HPDE6-E6E7 (cell line): ENCODE data around the gene SLC10A2.
A peak's percentile ranks its signal among the peaks of the same experiment; 100 is the strongest.

Experiments
- DNase-seq: peaks from one replicate; pipeline ENCODE4 v3.0.0; 2011; ENCODE audit warnings: missing footprints; ENCODE audit errors: extremely low spot score

Gene SLC10A2

DNA sequence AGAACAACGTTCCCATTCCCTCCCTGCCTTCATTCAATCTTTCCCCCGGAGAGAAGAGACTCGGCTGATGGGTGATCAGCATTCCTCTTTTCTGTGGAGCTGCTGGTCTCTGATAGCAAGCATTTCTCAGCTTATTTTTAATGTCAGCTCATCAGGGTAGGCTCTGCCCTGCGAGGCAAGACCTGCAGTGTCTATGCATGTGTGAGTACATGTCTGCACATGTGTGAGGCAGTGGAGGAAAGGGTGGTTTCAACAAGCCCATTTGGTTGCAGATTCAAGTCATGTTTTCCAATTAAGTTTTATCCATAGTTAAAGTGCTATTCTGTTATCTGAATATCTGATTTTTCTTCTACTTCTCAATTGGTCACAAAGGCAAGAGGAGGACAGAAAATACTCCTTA, 19.5 kb downstream of the SLC10A2 start:
- no peak for DNase-seq

DNA sequence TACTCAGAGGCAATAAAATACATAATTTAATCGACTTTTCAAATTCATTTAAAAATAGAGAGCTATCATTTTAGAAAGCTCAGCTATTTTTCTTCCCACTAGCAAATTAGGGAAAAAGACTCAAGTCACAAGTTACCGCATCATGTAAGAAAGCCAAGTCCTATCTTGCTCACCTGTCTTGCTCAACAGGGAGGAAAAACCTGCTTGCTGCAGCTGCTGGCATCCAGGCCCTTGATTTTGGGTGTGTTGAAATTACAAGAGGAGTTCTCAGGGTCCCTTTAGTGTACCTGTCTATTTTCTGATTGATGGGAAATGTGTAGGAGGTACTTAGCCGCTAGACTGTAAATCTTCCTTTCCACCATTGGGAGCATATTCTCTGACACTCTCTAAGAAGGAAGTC, 22.2 kb downstream of the SLC10A2 start:
- DNase-seq, result peak; percentile 13

GRCh38 chr13:103040006-103040405, 26.2 kb downstream of the SLC10A2 start:
- DNase-seq, result no peak

DNA sequence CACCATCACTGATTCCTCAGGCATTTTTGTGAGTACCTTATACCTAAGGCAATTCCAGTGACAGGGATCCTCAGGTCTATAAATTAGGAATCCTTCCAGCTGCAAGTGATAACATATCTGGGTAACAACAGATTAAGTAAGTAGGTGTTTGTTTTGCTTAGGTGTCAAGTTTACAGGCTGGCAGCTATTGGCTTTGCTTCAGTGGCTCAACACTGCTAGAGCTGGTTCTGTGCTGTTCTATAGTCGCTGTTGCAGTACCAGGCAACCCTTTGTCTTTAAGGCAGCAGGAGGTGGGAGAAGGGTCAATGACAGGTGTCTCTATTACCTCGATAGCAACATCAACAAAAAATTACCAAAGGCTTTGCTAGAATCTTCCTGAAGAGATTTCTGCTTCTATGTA, 27.0 kb downstream of the SLC10A2 start:
- no peak for DNase-seq

DNA sequence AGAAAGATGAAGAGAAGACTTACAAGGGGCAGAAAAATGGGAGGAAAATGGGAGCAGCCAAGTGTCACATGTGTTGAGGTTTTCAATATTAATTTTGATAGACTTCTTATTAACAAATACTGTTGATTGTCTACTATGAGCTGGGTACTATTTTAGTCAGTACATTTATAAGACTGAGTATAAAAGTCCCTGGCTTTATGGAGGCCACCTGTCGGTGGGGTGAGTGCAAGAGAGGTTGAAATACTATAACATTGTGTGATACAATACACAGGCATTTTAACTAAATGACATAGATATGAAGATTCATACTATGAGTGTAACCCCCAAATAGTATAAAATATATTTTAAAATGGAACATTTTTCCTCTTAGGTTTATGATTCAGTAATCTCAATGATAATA, 29.9 kb downstream of the SLC10A2 start:
- no peak for DNase-seq

DNA sequence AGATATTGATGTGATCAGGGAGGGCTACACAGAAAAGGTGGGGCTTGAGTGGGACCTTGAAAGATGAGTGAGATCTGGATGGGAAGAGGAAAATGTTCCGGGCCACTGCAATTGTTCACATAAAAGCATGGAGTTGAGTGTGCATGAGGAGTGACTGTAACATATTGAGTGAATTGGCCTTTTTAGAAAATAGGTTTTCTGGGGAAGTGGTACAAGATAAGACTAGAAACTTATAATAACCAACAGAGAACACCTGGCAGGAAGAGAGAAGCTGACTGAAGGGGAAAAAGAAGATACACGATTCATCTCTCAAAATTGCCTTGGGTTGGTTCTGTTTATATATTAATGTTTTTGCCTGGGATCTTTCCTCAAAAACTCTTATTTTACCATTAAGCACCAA, 32.2 kb downstream of the SLC10A2 start:
- no peak for DNase-seq

DNA sequence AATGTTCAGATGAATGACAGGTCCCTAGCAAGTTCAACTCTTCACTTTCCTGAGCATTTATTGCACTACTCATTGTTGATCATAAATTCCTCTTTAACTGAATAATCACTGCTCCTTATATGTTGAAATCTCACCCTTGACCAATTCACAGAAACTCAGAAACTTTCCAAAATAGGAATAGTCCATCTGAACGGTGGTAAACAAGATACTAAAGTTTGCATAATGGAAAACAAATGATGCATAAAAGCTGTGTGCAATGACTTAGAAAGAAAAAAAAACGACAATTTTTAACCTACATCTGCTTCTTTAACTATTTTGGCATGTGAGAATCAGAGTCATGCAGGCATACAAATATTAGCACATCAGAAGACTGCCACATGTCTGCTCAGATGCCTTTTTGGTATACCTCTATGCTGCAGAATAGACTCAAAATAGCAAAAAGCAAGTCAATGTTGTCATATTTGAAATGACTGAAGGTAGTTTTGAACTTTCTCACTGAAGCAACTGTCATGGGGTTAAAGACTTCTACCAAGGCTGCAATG, 34.8 kb downstream of the SLC10A2 start:
- no peak for DNase-seq

DNA sequence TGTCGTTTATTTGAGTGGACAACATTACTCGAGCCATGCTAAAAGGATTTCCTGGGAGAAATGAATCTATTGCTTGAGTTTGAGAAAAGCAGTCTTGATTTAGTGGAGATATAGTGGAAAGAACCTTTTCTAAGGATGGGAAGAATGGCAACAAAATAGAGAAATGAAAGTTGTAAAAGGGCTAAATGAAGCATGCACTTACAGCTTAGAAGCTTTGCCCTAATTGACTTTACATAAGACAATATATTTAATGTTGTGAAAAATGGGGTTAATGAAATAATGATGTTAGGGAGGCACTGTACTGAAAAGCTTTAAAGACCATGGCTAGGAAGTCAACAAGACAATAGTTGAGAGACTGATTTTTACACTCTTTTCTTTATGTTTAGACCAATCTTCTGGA, 35.4 kb downstream of the SLC10A2 start:
- DNase-seq, result no peak

GRCh38 chr13:103029798-103030197, 36.4 kb downstream of the SLC10A2 start:
- DNase-seq, result no peak

GRCh38 chr13:103022336-103022735, 43.9 kb downstream of the SLC10A2 start:
- no peak for DNase-seq

- no peak for DNase-seq
These were observed 47.7 kb downstream of the SLC10A2 start for GRCh38 chr13:103018556-103018955.

DNA sequence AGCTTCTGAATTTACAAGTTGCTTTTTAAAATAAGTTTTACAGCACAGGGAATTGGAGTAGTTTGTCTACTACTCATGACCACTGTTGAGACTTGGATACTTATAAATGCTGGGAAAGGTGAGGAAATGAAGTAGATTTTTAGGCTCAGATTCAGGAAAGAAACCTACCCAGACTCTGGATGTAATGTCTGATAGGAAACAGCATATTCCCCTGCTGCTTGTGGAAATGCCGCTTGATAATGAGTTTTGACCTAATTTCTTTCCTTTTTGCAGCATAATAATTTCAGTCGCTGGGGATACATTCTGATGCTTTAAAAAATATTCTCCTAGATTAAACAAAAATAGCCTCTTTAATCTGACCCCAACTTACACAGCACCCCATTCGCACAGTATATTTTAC, 53.6 kb downstream of the SLC10A2 start:
- no peak for DNase-seq

DNA sequence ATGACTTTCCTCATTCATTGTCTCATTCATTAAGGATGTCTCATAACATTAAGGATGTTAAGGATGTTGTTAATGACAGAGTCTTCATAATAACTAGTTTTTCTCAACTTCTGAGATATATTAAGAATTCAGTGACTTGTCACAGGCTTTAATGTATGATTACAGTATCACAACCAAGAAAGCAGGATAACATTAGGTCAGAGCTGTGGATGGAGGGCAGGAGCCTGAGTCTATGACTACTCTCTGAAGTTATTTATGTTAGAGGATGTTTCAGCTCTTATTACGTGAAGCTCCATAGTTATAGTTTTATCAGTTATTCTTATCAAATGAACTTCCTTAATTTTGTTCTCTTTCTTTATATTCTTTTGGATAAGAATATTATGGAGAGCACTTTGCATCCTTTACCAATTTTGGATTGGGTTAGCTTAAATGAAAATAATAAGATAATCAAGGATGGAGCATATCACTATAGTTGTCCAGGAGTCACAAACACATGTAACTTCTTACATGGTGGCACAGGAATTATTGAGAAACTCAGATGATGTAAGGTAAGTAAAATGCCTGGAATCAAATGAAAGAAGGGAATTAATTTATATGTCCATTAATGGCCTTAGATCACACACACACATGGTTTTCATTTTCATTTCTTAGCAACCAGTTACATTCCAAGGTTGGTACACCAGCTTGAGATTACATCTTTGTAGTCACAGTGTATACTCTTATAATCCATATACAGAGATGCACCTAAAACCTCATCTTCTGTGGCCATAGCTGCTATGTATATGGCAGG, 57.0 kb downstream of the SLC10A2 start:
- no peak for DNase-seq

DNA sequence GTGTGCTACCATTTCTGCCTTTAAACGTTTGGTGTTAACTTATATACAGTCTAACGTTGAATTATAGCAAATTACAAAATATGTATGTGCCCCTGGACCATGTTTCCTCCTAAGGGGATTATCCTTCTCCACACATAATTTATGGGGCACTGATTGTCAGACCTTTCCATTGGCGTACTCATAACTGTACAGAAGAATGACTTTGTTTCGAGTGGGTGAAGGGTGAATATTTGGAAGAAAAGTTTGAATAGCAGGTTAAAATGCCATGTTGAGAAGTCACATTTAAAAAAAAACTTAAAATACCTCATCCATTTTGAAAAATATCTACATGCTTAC, 58.8 kb downstream of the SLC10A2 start:
- DNase-seq, result no peak

GRCh38 chr13:103006641-103007426, 59.4 kb downstream of the SLC10A2 start:
- DNase-seq, result no peak

GRCh38 chr13:103004661-103005345, 61.4 kb downstream of the SLC10A2 start:
- no peak for DNase-seq

DNA sequence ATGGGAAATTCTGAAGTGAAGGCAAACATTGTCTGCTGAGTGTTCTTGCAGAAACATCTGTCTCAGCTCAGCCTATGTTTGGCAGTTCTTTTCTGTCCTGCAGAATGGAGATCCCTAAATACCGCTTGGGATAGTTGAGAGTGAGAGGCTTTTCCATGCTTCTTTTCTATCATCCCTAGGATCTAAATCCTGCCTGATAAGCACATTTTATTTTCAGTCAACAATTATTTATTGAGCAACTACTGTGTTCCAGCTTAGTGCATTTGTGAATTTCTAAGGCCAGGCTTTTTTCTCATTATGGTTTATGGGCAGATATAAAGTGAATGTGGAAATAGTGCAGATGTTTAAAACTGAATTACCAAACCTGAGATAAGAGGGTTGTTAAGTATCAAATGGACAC, 62.6 kb downstream of the SLC10A2 start:
- DNase-seq, result no peak

DNA sequence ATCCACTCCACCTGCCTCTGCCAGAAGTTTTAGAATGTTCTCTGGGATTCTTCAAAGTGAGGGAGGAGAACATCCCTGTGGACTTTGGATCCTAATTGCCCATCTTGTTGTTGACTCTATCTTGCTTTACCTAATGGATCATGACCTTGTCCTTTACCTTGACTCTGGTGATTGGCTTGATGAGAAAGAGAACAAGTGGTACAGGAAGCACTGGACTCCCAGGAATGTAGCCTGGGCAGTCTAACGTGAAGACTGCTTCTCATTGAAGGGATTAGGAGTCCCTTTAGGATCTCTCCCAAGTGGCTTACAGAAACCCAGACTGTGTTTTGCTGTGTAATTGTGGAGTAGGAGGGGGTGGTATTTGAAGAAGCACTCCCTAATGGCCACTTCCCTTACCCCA, 63.9 kb downstream of the SLC10A2 start:
- DNase-seq, result no peak

DNA sequence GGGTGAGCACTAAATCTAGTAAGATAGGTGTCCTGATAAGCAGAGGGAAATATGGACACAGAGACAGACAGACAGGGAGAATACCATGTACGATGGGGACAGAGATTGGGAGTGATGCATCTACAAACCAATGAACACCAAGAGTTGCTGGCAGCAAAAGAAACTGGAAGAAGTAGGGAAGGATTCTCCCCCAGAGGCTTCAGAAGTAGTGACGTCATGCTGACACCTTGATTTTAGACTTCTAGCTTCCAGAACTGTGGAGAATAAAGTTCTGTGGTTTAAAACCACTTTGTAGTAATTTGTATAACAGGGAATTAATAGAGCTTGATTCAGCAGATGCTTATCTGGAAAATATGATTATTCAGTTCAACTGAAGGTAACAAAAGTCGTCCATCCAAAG, 66.1 kb downstream of the SLC10A2 start:
- DNase-seq, result no peak

- DNase-seq, result no peak
These were observed 66.7 kb downstream of the SLC10A2 start for GRCh38 chr13:102999499-102999898.
